ENCODE results near the gene TBRG1.
"Not testable (repeated sequence)": the region's sequence is repeated elsewhere in the genome, so short reads cannot be mapped to it uniquely, and the experiment has no call there.

TBRG1 gene

GRCh38 chr11:124622531-124623451, at the start of gene TBRG1:
TSS of gene TBRG1 (plus strand) at chr11:124622864. CDS start at chr11:124623084, 220 bp downstream.
- DNase-seq = no peak

- no peak for DNase-seq
Measured at GRCh38 chr11:124577716-124578427, 44.8 kb upstream of the TBRG1 start.

- DNase-seq = no peak
Measured at GRCh38 chr11:124578761-124579160, 43.9 kb upstream of the TBRG1 start.

GRCh38 chr11:124581817-124582216, 40.8 kb upstream of the TBRG1 start:
- DNase-seq = no peak

- no peak for DNase-seq
Measured at GRCh38 chr11:124582565-124582964, 40.1 kb upstream of the TBRG1 start.

GRCh38 chr11:124583781-124584180, 38.9 kb upstream of the TBRG1 start:
- DNase-seq = no peak

- DNase-seq = no peak
Measured at GRCh38 chr11:124584681-124585372, 37.8 kb upstream of the TBRG1 start.

GRCh38 chr11:124586238-124586860, 36.3 kb upstream of the TBRG1 start:
- DNase-seq = no peak

- DNase-seq = no peak
Measured at GRCh38 chr11:124591430-124591829, 31.2 kb upstream of the TBRG1 start.

- DNase-seq = no peak
Measured at GRCh38 chr11:124592627-124593026, 30.0 kb upstream of the TBRG1 start.

- DNase-seq = no peak
Measured at GRCh38 chr11:124595302-124595701, 27.4 kb upstream of the TBRG1 start.

- no peak for DNase-seq
Measured at GRCh38 chr11:124597626-124598025, 25.0 kb upstream of the TBRG1 start.

GRCh38 chr11:124600621-124601320, 21.9 kb upstream of the TBRG1 start:
- no peak for DNase-seq

GRCh38 chr11:124602193-124602592, 20.5 kb upstream of the TBRG1 start:
- DNase-seq = no peak

GRCh38 chr11:124602723-124603122, 19.9 kb upstream of the TBRG1 start:
- DNase-seq = not testable (repeated sequence)

- DNase-seq = no peak
Measured at GRCh38 chr11:124605719-124606118, 16.9 kb upstream of the TBRG1 start.

- DNase-seq = no peak
Measured at GRCh38 chr11:124608147-124608546, 14.5 kb upstream of the TBRG1 start.

- no peak for DNase-seq
Measured at GRCh38 chr11:124610295-124610694, 12.4 kb upstream of the TBRG1 start.

GRCh38 chr11:124611064-124611463, 11.6 kb upstream of the TBRG1 start, which contains the start of gene PANX3:
TSS of gene PANX3 (plus strand) at chr11:124611428. CDS start at chr11:124611557, 129 bp downstream.
- DNase-seq = no peak

- DNase-seq = no peak
Measured at GRCh38 chr11:124612045-124612444, 10.6 kb upstream of the TBRG1 start.

GRCh38 chr11:124612567-124613246, 10.0 kb upstream of the TBRG1 start:
- no peak for DNase-seq

GRCh38 chr11:124618863-124619262, 3.8 kb upstream of the TBRG1 start:
- DNase-seq = no peak

All from cortex of kidney (tissue), 1 donor.